Astrocyte of the cerebellum (primary cell): Measurements from ENCODE around the gene AP2B1.

Experiments used
- DNase-seq: peaks from one replicate; pipeline ENCODE4 v3.0.0-alpha.2; 2011; ENCODE audit warnings: low read depth
- H3K4me3 ChIP-seq: 2 replicates; pipeline ENCODE4 v1.5.1; 2011; ENCODE audit warnings: mild to moderate bottlenecking, low read depth, low read length, moderate library complexity
- in situ Hi-C: cut with HindIII; loops from 2 replicates; pipeline ENCODE4 v1.10.0; 2017; ENCODE audit warnings: low sequenced_read_pairs
- TF ChIP-seq, protein P1 (sequence below): IDR thresholded peaks from 2 replicates; pipeline ENCODE4 v1.5.1; 2012; ENCODE audit warnings: low read length, low read depth, moderate library complexity, mild to moderate bottlenecking; ENCODE audit errors: missing control alignments

Gene AP2B1

DNA sequence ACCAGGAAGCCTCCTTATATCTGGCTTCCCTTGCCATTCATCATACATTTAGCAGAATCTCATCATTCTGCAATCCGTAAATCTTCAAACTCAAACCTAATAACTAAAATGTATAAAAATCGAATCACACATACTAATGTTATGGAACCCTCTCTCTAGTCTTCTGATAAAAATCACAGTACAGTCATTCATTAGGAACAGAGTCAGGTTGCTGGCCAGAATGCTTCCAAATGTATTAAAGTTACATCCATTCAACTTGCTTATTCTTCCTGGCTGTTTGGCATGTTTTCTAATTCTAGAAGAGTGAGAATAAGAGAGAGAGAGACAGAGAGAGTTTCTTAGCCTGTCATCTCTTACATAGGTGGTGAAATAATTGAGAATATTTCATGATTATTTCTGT is 127.9 kb downstream of the AP2B1 start:
- TF ChIP-seq, protein P1, sequence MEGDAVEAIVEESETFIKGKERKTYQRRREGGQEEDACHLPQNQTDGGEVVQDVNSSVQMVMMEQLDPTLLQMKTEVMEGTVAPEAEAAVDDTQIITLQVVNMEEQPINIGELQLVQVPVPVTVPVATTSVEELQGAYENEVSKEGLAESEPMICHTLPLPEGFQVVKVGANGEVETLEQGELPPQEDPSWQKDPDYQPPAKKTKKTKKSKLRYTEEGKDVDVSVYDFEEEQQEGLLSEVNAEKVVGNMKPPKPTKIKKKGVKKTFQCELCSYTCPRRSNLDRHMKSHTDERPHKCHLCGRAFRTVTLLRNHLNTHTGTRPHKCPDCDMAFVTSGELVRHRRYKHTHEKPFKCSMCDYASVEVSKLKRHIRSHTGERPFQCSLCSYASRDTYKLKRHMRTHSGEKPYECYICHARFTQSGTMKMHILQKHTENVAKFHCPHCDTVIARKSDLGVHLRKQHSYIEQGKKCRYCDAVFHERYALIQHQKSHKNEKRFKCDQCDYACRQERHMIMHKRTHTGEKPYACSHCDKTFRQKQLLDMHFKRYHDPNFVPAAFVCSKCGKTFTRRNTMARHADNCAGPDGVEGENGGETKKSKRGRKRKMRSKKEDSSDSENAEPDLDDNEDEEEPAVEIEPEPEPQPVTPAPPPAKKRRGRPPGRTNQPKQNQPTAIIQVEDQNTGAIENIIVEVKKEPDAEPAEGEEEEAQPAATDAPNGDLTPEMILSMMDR = no peak
- no peak for DNase-seq
- in situ Hi-C loops = no loop called here
- no peak overlapping the region for H3K4me3 ChIP-seq

DNA sequence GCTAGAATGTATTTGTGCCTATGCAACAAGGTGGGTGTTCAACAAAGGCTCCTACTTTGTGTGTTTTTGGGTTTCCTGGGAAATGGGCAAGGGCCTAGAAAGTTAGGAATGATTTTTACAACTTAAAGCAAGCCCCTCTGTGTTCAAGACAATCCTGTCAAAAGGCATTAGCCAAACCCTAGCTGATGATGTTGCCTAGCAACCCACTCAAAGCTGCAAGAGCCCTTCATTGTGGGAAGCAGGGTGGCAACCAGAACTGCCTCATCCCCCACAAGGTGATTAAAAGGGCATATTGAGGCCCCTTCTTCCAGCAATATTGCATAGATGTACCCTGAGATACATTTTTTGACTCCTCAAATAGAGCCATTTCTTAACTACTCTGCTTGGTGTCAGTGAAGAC is 128.3 kb downstream of the AP2B1 start:
- DNase-seq = no peak
- in situ Hi-C loops = no loop called here
- no peak overlapping the region for H3K4me3 ChIP-seq
- TF ChIP-seq, protein P1 = no peak

DNA sequence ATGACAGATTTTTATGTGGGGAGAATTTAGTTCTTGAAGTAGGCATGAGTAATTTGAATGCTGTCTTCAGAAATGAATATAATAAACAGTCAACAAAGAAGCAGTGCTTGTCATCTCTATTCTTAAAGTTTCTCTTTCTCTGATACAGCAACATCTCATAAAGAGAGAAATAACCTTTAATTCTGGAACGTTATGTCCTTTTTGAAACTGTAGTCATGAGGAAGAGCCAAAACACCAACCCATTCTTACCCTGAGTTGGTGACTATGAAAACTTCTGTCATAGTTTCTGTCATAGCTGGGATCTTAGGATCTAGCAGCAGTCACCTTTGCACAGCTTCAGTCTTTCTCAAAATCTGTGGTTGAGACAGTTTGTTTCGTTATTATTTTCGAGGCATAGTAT is 129.1 kb downstream of the AP2B1 start:
- DNase-seq = no peak
- no peak overlapping the region for H3K4me3 ChIP-seq
- in situ Hi-C loops = no loop called here
- TF ChIP-seq, protein P1 = no peak

DNA sequence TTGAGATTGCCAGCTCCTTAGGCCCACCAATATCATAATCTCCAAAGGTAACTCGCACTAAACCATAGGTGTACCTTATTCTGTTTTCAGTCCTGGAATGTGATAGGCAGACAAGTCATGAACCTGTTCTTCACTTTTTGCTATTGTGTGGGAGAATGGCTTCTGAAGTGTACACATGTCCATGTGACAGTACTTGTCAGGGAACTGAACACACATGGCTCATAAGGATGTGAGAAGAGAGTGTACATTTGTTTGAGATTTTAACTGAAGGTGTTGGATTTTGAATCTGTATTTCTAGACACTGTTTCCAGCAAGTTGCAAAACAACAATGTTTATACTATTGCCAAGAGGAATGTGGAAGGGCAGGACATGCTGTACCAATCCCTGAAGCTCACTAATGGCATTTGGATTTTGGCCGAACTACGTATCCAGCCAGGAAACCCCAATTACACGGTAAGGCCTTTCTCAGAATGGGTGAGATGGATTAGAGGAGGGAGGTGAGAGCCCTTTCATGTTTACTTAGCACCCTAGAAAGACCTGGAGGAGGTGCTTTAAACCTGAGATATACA is 129.9 kb downstream of the AP2B1 start:
- peak; percentile 93 for DNase-seq
- TF ChIP-seq, protein P1 = no peak
- no peak overlapping the region for H3K4me3 ChIP-seq
- in situ Hi-C loops = no loop called here

DNA sequence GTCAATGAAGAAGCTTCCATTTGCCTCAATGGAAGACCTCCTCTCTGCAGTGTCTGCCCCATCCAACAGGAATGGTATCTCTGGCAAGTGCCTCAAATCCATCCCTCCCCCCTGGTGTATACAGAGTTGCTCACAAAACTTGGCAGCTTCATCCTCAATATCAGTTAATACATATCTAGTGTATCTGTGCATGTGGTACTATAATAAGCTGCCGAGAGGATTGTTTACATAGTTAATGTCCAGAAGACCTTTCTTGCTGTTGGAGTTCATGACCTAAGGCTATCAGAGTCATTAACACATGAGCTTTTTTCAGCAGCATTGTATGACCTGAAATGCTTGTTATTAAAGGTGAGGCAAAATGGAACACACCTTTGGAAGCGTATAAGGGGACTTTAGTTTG is 130.4 kb downstream of the AP2B1 start:
- TF ChIP-seq, protein P1 = no peak

DNA sequence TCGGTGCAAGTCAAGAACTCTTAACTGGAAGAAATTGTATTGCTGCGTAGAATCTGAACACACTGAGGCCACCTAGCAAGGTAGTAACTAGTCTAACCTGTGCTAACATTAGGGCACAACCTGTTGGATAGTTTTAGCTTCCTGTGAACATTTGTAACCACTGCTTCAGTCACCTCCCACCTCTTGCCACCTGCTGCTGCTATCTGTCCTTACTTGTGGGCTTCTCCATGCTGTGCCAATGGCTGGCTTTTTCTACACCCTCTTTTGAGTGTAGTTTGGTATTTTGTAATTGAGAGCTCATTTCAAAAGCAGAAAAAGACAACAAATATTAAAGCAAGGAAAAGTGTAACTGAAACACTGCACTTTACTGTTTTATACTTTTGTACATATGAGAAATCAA is 136.6 kb downstream of the AP2B1 start:
- H3K4me3 ChIP-seq = no peak overlapping the region
- TF ChIP-seq, protein P1 = no peak
- in situ Hi-C loops = no loop called here
- no peak for DNase-seq

More for the DNA sequence above, 130.4 kb downstream of the AP2B1 start:
- H3K4me3 ChIP-seq = no peak overlapping the region
- in situ Hi-C loops = no loop called here
- DNase-seq = peak; percentile 13

DNA sequence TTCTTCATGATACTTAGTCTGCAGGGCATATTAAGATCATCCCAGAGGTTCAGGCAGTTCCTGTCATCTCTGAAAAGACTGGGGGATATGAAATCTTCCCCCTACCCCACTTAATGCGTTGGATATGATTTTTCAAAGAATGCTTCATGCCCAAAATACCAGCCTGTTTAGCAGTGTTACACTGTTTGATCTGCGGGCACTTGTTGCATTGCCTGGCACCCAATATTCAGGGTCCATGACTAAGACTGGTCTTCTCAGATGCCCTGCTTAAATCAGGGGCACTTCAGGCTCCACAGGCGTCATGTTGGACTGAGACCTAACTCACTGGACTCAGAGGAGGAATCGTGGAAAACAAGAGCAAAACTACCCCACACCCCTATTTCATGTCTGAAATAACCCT is 137.9 kb downstream of the AP2B1 start:
- in situ Hi-C loops = no loop called here
- DNase-seq = no peak
- TF ChIP-seq, protein P1 = no peak
- no peak overlapping the region for H3K4me3 ChIP-seq
